Measurements from ENCODE around the gene LRIG2.
"Not testable (repeated sequence)": the region's sequence is repeated elsewhere in the genome, so short reads cannot be mapped to it uniquely, and the experiment has no call there.

The LRIG2 gene

DNA sequence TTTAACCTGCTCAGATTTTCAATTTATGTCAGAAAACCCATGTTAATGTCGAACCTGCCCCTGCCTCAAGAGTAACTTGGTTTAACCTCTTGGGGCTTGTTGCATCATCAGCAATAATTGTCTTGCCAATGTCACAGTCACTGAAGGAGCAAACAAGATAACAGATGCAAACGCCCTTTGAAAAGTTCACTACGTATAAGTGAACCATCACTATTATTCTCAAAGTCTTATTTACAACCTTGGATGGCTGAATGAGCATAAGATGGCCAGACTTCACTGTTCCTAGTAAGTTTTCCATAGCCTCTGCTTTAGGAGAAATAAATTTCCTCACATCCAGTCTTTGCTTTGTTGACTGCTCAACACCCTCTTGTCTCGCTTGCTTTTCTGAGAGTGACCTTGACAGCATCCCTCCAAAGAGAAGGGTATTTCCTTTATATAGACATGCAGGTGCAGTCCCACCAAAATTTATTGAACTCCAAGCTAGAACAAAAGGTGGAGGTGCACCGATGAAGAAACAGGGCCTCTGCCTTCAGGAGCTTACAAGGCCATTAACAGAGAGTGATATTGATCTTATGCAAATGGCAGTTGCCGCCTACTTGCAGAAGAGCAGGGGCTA lies 749 bp upstream of the LRIG2 start:
- DNase-seq, result no peak

DNA sequence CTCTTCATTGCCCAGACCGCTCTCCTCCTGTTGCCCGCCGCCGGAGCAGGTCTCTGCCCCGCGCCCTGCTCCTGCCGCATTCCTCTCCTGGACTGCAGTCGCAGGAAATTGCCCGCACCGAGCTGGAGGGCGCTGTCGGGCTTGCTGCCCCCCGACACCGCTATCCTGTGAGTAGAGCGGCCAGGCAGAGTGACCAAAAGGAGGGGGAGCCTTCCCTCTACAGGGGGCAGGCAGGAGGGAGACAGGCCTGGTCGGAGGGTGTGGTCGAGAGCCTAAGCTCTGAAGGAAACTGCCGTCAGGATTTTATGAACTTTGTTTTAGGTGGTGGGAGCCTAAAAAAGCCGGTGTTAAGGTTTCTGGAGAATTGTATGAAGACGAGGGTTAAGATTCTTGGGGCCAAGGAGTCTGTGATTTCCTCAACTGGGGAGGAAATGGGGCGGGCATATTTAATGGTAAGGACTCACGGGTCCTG lies 517 bp downstream of the LRIG2 start:
- no peak for DNase-seq

DNA sequence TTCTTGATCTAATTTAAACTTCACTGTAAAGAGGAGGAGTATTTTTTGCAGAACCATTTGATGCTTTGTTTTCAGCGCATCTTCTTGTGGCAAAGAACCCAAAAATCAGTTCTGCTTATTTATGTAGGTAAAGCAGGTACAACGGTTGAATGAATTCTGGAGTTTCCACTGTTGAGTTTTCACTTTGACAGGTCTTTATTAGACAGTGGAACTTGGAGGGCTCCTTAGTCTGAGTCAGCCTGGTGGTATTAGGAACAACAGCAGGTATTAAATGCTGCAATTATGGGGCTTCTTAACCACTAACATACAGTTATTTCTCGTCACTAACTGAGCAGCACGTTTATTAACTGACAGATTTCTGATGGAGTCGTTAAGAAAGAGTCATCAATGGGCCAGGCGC lies 1.2 kb downstream of the LRIG2 start:
- DNase-seq, result no peak

DNA sequence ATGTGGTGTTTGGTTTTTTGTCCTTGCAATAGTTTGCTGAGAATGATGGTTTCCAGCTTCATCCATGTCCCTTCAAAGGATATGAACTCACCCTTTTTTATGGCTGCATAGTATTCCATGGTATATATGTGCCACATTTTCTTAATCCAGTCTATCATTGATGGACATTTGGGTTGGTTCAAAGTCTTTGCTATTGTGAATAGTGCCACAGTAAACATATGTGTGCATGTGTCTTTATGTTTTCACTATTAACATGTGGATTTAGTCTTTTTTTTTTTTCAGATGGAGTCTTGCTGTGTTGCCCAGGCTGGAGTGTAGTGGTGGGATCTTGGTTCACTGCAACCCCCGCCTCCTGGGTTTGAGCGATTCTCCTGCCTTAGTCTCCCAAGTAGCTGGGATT lies 5.0 kb downstream of the LRIG2 start:
- DNase-seq, result not testable (repeated sequence)

DNA sequence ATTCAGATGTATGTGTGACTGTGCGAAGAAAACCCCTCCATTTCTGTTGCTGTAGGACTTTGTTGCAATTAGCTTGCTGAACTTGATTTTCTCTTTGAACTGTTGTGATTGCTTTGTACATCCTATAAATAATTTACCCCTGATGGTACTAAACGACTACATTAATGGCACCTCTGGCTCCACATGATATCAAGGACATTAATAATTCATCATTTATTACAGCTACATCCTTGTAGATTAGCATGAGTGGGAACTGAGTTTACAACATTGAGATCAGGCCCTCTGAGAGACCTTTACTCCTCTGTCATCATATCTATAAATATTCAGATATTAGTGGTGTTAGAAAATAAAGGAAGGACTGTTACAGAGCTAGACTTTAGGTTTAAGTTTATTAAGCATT lies 13.5 kb downstream of the LRIG2 start:
- no peak for DNase-seq

DNA sequence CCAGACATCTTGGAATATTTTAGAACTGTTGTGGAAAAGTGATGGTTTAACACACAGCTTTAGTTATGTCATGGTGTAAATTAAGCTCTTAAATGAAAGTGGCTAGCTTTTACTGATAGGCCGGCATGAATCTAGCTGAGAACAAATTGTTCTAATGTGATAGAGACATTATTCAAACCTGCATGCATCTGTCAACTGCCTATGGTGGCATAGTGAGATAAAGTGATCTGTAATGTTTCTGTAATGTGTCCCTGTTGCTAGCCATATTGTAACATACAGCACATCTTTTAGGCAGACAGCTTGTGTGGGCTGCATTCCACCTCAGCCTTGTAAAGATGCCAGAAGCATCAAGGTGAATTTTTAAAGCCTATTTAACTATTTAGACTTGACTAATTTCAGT lies 16.0 kb downstream of the LRIG2 start:
- DNase-seq, result no peak

DNA sequence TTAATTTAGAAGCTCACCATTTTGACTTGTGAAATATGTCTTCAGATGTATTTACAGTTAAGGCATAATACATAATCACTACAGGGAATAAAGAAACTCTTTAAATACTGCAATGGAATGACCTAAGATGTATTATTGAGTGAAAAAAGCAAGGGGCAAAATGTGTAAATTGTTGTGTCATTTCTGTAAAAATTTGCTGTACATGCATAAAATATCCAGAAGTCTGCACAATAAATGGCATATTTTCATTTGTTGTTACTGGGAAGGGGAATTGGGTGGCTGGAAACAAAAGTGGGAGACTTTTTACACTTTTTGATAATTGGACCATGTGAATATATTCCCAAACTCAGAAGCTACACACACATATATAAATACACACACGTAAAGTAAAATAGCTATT lies 17.1 kb downstream of the LRIG2 start:
- no peak for DNase-seq

DNA sequence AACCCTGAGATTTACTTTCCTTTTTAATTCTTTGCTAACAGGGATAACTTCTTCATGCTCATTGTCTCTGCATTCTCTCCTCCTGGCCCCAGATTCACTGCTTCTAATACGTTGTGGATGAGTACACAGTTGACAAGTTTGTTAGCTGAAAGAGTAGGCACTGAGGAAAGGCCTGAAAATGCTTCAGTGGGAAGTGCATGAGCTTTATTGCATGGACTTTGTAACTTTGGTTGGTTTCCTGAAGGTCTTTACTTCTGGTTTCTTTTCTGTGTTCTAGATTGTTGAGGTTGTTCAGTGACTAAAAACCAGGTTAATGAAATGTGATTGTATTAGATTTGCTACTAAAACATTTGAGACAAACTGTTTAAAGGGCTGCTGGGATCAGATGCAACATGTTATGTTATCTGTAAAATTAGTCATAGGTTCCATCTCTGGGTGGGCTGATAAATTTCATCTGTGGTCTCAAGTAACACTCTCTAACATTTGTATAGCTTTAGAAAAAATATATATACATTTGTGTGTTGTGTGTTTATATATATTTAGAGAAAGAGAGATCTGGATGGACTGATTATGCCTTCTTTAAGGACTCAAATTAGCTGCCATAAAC lies 19.1 kb downstream of the LRIG2 start:
- no peak for DNase-seq

DNA sequence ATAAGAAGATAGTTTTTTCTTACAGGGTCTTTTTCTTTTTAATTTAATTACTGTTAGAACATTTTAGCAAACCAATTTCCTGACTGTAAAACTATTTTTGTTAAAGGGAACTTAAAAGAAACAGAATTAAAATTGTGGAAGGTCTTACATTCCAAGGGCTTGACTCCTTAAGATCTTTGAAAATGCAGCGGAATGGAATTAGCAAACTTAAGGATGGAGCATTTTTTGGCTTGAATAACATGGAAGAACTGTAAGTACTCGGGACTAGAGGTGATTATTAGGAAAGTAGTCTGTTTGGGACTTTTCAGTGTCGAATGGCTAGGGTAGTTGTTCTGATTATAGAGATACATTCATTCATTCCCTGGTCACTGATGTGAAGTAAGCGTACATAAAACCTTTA lies 21.5 kb downstream of the LRIG2 start:
- no peak for DNase-seq

DNA sequence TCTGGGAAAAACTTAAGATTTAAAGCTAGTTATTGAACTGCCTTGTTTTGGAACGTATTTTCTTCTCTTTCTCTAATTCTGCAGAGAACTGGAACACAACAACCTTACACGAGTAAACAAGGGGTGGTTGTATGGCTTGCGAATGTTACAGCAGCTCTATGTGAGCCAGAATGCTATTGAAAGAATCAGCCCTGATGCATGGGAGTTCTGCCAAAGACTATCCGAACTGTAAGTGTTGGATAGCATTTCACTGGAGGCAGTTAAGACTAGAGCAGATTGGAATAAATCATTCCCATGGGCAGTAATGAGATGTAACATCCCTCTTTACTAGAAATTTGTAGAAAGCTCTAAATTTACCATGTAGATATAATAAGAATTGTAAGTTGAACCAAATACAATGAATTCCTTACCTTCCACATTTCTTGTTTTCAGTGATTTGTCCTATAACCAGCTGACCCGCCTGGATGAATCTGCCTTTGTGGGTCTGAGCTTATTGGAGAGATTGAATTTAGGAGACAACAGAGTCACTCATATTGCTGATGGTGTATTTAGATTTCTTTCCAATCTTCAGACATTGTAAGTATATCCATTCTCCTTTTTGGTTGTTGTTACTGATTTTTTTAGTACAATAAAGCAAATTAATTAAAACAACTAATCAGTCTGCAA lies 22.9 kb downstream of the LRIG2 start:
- DNase-seq, result no peak

DNA sequence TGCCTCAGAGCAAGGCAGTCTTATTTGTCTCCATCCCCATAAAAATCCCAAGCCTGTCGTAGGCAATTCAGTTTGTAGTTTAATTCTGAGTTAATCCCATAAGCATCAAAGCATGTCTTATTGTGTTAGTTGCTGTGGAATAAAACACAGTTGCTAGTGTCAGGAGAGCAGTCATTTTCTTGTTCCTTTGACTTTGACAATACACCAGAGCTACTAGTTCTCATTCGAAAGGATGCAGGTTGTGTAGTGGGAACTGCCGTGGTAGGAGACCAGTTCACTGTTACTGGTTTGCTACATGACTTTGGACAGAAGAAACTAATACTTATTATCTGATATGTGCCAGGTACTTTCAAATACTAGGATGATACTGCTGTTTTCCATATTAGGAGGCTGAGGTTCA lies 23.5 kb downstream of the LRIG2 start:
- no peak for DNase-seq

DNA sequence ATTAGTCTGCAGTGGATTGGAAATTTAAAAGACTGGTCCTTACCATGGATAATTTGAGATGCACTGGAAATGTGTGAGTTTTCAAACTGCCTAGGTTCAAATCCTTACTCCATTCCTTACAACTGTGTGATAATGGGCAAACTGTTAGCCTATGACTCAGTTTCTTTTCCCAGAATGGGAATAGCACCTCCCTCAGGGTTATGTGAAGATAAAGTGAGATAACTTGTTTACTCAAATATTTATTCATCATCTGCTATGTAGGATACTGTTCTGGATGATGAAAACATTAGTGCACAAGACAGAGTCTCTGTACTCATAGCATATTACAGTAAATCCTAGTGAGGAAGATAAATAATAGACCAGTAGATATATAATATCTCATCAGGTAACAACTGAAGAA lies 28.6 kb downstream of the LRIG2 start:
- DNase-seq, result no peak

DNA sequence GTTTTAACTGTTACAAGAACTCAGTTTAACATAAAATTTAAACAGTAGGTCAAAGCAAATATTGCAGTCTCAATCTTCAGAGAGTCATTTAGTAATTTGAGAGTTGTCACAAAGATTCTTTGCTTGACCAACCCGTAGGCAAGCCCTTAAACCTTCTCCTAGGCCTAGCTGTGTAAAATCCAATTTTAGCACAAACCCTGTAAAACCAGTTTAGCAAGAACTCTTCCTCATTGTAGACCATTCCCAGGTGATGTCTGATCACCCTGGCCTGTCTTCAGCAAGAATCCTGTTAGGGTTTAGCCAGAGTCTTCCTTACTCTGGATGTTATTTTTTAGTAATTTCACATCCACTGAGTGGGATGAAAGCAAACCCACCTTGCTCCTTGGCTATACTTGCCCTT lies 30.1 kb downstream of the LRIG2 start:
- peak; percentile 2 for DNase-seq

DNA sequence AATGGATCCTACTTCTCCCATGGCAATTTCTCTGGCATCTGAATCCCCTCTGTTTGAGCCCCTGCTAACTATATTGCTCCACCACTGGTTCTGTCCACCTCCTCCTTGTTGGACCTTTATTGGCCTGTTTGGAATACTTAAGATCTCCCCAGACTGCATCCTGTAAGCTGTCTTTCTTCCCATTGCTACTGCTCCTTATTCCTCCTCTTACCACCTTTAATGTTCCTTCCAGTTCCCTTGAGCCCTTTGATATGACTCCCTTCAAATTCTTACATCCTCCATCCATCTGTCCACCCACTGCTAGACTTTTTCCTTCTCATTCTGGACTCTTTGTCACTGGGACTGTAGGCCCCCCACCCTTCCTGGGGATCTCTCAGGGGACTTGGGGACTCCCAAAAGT lies 31.0 kb downstream of the LRIG2 start:
- DNase-seq, result no peak

DNA sequence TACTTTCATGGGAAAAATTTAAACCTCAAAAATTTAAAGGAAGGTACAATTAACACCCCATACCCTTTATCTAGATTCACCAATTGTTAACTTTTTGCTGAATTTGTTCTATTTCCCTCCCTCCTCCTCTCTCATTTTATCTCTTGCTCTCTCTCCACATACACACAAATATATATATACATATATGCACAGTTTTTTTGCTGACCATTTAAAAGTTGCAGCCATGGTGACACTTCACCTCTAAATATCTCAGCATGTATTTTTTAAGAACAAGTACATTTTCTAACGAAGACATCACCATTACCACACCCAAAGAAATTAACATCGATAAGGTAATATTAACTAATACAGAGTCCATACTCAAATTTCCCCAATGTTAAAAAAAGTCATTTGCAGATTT lies 33.9 kb downstream of the LRIG2 start:
- no peak for DNase-seq

DNA sequence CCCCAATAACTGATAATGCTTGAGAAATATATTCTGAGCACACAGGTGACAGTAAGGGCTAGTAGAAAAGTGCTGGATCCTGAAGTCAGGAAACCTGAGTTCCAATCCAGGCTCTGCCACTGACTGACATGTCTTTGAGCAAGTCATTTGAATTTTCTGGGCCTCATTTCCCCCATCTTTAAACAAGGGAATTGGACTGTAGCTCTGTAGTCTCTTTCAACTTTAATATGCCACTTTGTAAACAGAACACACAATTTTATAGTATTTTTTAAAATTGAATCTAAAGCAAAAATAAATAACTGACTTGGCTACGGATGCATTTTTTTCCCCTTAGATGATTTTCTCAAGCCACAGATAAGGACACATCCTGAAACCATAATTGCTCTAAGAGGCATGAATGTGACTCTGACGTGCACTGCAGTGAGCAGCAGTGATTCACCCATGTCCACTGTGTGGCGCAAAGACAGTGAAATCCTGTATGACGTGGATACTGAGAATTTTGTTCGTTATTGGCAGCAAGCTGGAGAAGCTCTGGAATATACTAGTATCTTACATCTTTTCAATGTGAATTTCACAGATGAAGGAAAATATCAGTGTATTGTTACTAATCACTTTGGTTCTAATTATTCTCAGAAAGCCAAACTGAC lies 37.0 kb downstream of the LRIG2 start:
- DNase-seq, result no peak

DNA sequence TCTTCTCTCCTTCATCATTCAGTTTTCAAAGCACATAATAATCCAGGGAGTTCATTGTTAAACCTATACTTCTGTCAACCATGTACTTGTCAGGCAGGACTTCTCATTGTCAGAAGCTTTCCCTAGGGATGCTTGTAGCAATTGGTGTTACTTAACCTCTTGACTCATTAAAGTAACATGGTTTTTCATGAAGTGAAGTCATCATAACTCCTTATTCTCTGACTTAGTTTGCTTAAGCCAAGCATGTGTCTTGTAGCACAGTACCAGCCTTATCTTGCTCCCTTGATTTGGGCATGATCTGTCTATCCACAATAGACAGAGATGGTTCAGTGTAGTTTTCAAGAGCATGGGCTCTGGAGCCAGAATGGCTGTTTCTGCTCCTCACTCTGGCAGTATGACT lies 45.3 kb downstream of the LRIG2 start:
- DNase-seq, result no peak

DNA sequence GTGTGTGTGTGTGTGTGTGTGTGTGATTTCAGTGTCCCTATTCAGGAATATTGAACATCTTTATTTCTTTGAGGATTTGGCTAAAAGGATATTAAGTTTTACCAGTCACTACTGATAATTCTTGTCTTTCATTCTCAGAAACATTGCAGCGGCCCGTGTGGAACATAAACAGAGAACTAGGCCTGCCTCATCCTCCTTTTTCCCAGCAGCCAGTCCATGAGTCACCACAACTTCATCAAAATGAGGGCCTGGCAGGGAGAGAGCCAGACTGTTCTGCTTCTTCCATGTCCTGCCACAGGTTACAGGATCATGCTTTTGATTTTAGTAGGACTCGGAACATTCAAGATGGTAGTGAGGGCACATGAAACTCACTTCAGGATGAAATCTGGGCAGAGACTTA lies 50.7 kb downstream of the LRIG2 start:
- DNase-seq, result no peak

DNA sequence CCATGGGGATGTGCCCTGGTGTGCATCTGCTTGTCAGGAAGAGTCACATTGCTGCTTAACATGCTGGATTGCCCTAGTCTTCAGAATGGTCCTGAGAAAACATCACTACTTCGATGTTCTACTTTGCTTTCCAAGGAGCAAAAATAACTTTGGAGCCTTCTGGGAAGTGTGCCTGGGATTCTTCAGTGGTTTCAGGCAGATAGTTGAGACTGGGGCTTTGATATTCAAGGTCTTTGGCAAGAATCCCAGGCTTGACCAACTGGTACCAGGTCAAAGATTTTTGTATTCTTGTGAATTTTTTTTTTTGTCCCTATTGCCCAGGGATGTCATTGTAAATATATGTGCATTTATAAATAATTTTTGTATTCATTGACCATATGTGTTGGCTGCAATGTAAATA lies 51.4 kb downstream of the LRIG2 start:
- no peak for DNase-seq

DNA sequence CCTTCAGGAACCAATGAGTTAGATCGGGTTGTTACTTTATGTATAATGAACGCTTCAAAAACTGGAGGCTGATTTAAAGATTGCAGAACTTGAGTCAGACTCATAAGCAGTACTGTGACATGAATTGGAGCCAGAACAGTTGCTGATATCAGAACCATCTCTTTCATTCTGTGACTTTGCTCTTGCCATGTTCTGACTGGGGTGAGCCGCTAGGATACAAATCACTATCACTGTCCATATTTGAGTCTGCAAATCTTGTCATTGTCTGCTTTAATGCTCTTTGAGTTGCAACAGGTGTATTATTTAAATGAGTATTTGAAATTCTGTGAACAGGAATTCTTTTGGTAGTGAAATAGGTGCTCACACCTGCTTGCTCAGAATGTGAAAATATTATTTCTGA lies 52.5 kb downstream of the LRIG2 start:
- DNase-seq, result no peak

DNA sequence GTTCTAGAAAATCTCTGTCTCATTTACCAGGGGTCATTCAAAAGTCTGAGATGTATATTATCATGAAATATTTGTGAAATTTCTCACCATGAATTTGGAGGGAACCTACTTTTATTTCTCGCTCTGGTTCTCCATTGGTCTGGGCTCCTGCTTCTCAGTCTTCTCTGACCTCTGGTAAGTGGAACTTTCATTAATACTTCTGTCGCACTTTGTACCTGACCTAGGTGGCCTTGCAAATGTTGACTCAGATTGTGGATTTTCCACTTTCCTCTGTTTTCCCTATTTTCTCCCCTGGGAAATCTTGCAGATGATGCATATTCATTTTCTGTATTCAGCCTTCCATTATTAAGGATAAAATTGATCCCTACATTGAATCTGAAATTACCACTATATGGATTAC lies 53.2 kb downstream of the LRIG2 start:
- no peak for DNase-seq

DNA sequence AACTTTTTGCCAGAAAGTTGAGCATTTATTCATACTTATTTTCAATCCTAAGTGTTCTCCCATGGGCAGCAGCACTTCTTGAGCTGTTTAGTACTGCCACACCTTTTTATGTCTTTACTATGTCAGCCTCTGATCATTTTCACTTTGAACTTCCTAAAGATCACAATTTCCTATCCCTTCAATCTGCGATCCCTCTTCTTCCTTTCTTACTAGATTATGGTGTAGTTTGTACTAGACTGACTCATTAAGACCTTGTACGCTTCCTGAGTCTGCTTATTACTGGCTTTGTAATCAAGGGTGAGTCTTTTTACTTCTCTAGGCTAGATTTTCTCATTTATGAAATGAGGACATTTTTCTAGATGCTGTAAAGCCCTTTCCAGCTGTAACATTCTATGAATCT lies 55.1 kb downstream of the LRIG2 start:
- no peak for DNase-seq

DNA sequence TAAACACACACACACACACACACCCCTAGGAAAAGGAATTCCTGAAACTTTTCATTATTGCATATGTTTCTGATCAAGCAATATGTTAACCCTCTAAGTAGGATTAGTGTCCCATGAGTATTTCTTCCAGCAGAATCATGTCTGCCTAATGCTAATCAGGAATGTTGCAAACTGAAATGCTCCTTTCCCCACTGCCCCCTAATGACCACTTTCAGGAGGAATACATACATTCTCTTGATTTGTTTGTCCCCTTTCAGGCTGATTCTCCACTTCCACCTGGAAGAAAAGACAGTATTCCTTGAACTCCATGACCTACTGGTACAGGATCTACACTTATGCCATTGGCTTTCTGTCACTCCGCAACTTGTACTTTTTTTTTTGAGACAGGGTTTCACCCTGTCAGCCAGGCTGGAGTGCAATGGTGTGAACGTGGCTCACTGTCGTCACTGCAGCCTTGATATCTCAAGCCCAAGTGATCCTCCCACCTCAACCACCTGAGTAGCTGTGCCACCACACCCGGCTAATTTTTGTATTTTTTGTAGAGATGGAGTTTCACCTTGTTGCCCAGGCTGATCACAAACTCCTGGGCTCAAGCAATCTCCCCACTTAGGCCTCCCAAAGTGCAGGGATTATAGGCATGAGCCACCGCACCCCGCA lies 56.7 kb downstream of the LRIG2 start:
- no peak for DNase-seq

DNA sequence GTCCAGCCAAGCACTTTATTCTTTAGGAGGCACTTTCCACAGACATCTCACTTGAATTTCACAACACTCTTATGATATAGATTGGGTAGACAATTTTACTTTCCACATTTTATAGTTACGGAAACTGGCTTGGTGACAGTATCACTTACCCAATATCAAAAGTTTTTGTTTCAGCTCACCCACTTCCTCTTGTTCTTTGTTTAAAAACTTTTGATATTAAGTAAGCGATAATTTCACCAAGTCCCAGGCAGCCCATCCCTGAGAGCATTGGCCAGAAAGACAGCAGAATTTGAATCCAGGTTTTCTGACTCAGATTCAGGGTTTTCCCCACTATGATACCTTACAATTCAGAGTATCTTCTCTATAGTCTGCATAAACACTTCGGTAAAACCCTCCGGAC lies 60.0 kb downstream of the LRIG2 start:
- no peak for DNase-seq

Measured in NCI-H748 treated with DMSO at 0.1 percent for 48 hours (cell line).